ENCODE results near the gene U2AF1L4.

DNA sequence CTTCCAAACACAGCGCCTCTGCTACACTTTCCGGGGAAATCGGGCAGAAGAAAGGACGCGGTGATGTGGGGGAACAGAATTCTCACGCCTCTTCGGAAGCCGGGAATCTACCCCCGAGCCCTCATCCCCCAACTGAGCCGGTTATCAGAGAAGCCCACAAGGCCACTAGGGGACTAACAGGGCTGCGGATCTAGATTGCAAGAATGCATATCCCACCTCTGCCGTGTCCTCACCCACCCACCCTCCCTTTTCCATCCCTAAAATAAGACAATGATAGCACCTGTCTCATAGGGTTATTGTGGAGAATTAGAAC lies 4.1 kb downstream of the U2AF1L4 start:
- TF ChIP-seq POLR2A (IDR thresholded peaks at IDR 0.05), result no peak
- TF ChIP-seq, protein P1, sequence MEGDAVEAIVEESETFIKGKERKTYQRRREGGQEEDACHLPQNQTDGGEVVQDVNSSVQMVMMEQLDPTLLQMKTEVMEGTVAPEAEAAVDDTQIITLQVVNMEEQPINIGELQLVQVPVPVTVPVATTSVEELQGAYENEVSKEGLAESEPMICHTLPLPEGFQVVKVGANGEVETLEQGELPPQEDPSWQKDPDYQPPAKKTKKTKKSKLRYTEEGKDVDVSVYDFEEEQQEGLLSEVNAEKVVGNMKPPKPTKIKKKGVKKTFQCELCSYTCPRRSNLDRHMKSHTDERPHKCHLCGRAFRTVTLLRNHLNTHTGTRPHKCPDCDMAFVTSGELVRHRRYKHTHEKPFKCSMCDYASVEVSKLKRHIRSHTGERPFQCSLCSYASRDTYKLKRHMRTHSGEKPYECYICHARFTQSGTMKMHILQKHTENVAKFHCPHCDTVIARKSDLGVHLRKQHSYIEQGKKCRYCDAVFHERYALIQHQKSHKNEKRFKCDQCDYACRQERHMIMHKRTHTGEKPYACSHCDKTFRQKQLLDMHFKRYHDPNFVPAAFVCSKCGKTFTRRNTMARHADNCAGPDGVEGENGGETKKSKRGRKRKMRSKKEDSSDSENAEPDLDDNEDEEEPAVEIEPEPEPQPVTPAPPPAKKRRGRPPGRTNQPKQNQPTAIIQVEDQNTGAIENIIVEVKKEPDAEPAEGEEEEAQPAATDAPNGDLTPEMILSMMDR (IDR thresholded peaks at IDR 0.05), result no peak

All from body of pancreas (tissue), 4 donors.